GM12878 (cell line): ENCODE results near the gene UGT2A3. TPM values are rescaled to one million over a fixed set of nuclear protein-coding genes. Genes with fewer than 3 reads are reported as not detected.

Experiments
- ATAC-seq: fragments of 200-7000 bp; cut with Tn5 transposase; 3 replicates; pipeline ENCODE4 v1.9.1; 2020; ENCODE audit warnings: mild to moderate bottlenecking, moderate library complexity
- BruUV-seq: library from RNA; stranded (reverse); fragments of 400-500 nt; replicated peaks from 2 replicates; lab custom pipeline; 2021; lab: Mats Ljungman, UMichigan
- CTCF ChIA-PET: fragments of 300-600 bp; sonication (Branson Sonifier 250); formaldehyde crosslinking; extraction: SDS; loops from one replicate; lab custom pipeline; 2021; ENCODE audit warnings: inconsistent platforms; lab: Yijun Ruan, JAX
- POLR2A ChIA-PET: fragments of 350-600 bp; formaldehyde crosslinking; extraction: SDS; loops from one replicate; lab custom pipeline; 2021; ENCODE audit warnings: inconsistent platforms; lab: Charles Lee
- RAD21 ChIA-PET: fragments of 300-600 bp; sonication (Branson Sonifier 250); formaldehyde crosslinking; loops from one replicate; lab custom pipeline; 2023; ENCODE audit warnings: antibody characterized with exemption; ENCODE audit not compliant: unreplicated experiment; lab: Charles Lee
- SMC1A ChIA-PET: fragments of 300-600 bp; sonication (Branson Sonifier 250); formaldehyde crosslinking; loops from one replicate; lab custom pipeline; 2023; ENCODE audit not compliant: unreplicated experiment, uncharacterized antibody; lab: Charles Lee
- DNase-seq: peaks from one replicate; pipeline ENCODE4 v3.0.0-alpha.2; 2011; ENCODE audit warnings: low read depth, low spot score
- FAIRE-seq: peaks from 3 replicates; lab custom pipeline; 2011; peaks lifted over from hg19 to GRCh38; lab: Jason Lieb, UNC
- H2AFZ ChIP-seq: 2 replicates; pipeline ENCODE4 v1.6.0; 2011; ENCODE audit warnings: low read depth, low read length, control low read depth; ENCODE audit not compliant: control insufficient read depth
- H3K27ac ChIP-seq: 2 replicates; pipeline ENCODE4 v1.5.1; 2011; ENCODE audit warnings: control low read depth; ENCODE audit not compliant: control insufficient read depth, insufficient read depth
- H3K27me3 ChIP-seq, 2 experiments: replicated peaks in 1 of 2; 2 replicates each; pipeline versions ENCODE4 v1.6.0 to v1.6.1; 2011; ENCODE audit warnings: low read length in 1 of 2; ENCODE audit not compliant: control insufficient read depth in 2 of 2, insufficient read depth in 2 of 2
- H3K36me3 ChIP-seq, 2 experiments: 2 replicates each; pipeline ENCODE4 v1.5.1; 2011; ENCODE audit warnings: low read length in 1 of 2; ENCODE audit not compliant: control insufficient read depth in 2 of 2, insufficient read depth in 2 of 2
- H3K4me1 ChIP-seq: 2 replicates; pipeline ENCODE4 v1.6.1; 2011; ENCODE audit warnings: mild to moderate bottlenecking, low read length, moderate library complexity, mixed read lengths; ENCODE audit not compliant: control insufficient read depth, insufficient read depth
- H3K4me2 ChIP-seq: 2 replicates; pipeline ENCODE4 v1.6.0; 2011; ENCODE audit warnings: control low read depth; ENCODE audit not compliant: control insufficient read depth, insufficient read depth
- H3K4me3 ChIP-seq: fragments of 200-600 bp; sonication (generic); 2 replicates; pipeline ENCODE4 v1.5.1; 2016
- H3K79me2 ChIP-seq: 2 replicates; pipeline ENCODE4 v1.6.0; 2011; ENCODE audit warnings: low read length; ENCODE audit not compliant: control insufficient read depth, insufficient read depth
- H3K9ac ChIP-seq: 2 replicates; pipeline ENCODE4 v1.8.0; 2011; ENCODE audit warnings: low read length, control low read depth, mixed read lengths; ENCODE audit not compliant: control insufficient read depth, insufficient read depth
- H3K9me3 ChIP-seq: replicated peaks from 3 replicates; pipeline ENCODE4 v1.5.1; 2011; ENCODE audit warnings: mild to moderate bottlenecking, low read length; ENCODE audit not compliant: control insufficient read depth, insufficient read depth
- H4K20me1 ChIP-seq: 2 replicates; pipeline ENCODE4 v1.6.0; 2011; ENCODE audit not compliant: control insufficient read depth, insufficient read depth
- CHD2 ChIP-seq: IDR thresholded peaks from 2 replicates; pipeline ENCODE4 v1.6.1; 2011; ENCODE audit warnings: low read depth, low read length, improper control_type of control experiment, borderline replicate concordance
- CHD4 ChIP-seq: fragments of 200-600 bp; sonication (generic); IDR thresholded peaks from 2 replicates; pipeline ENCODE4 v1.6.1; 2016; ENCODE audit warnings: mild to moderate bottlenecking
- CREM ChIP-seq: IDR thresholded peaks from 2 replicates; pipeline ENCODE4 v1.6.1; 2014; ENCODE audit warnings: antibody characterized with exemption, low read depth
- GABPA ChIP-seq: IDR thresholded peaks from 2 replicates; pipeline ENCODE4 v1.6.1; 2014; ENCODE audit warnings: antibody characterized with exemption, low read depth, mild to moderate bottlenecking, inconsistent platforms
- PML ChIP-seq: IDR thresholded peaks from 2 replicates; pipeline ENCODE4 v1.6.1; 2012; ENCODE audit warnings: low read length, inconsistent platforms
- RAD51 ChIP-seq: fragments of 450-650 bp; IDR thresholded peaks from 2 replicates; pipeline ENCODE4 v1.6.1; 2016; ENCODE audit warnings: moderate library complexity, mild to moderate bottlenecking, inconsistent platforms
- SREBF1 ChIP-seq: IDR thresholded peaks from 2 replicates; pipeline ENCODE4 v1.6.1; 2012; ENCODE audit warnings: mild to moderate bottlenecking, low read length
- SRF ChIP-seq, 2 experiments: IDR thresholded peaks; 2 replicates each; pipeline ENCODE4 v1.6.1; 2011; ENCODE audit warnings: low read depth in 2 of 2, low read length in 2 of 2, mild to moderate bottlenecking in 1 of 2, moderate library complexity in 1 of 2
- SUPT20H ChIP-seq: IDR thresholded peaks from 2 replicates; pipeline ENCODE4 v1.6.1; 2011; ENCODE audit warnings: low read depth, mild to moderate bottlenecking, low read length, moderate library complexity, borderline replicate concordance; ENCODE audit not compliant: control insufficient read depth
- TCF3 ChIP-seq: IDR thresholded peaks from 2 replicates; pipeline ENCODE4 v1.6.1; 2012; ENCODE audit warnings: low read depth, mild to moderate bottlenecking, low read length, borderline replicate concordance; ENCODE audit not compliant: insufficient read depth
- USF2 ChIP-seq: IDR thresholded peaks from 2 replicates; pipeline ENCODE4 v1.6.1; 2011; ENCODE audit warnings: low read depth, low read length, improper control_type of control experiment, borderline replicate concordance
- WGBS: methylation state at CpG from one replicate; pipeline ENCODE4 v1.1.6; 2016; ENCODE audit warnings: low lambda C conversion rate; ENCODE audit not compliant: insufficient replicate concordance, insufficient coverage; ENCODE audit errors: missing lambda C conversion rate; 5-methylcytosine and 5-hydroxymethylcytosine counted together
- in situ Hi-C: fragments of 300-500 bp; cut with MboI; formaldehyde crosslinking; loops from 9 replicates; pipeline ENCODE4 v1.14.3; 2018; ENCODE audit warnings: mixed read lengths
- intact Hi-C: fragments of 100-400 bp; cut with micrococcal nuclease; formaldehyde crosslinking; loops from one replicate; pipeline ENCODE4 v1.14.2; 2022; ENCODE audit not compliant: unreplicated experiment
- polyA plus RNA-seq, 11 experiments: library from polyadenylated mRNA; depleted of rRNA in 4 of 11; unstranded in 6 of 11; stranded (reverse) in 5 of 11; fragments of >200 nt; fragmentation: Nextera tagmentation in 4 of 11; fragmentation: Illumina TruSeq in 1 of 11; extraction: Ambion mirVana in 4 of 11; extraction: Trizol in 1 of 11; gene quantifications; 1 replicate in 1 of 11; 2 replicates in 10 of 11; pipeline versions ENCODE4 v1.2.1 to v1.2.3, GENCODE V29; 2011 to 2016; ENCODE audit warnings: inconsistent platforms in 2 of 11, missing spikeins in 2 of 11, low read depth in 1 of 11
- total RNA-seq, 4 experiments: library from RNA; depleted of rRNA in 3 of 4; stranded (reverse); fragments of >200 nt in 3 of 4; fragmentation: Illumina TruSeq in 1 of 4; extraction: Trizol in 1 of 4; gene quantifications; 2 replicates each; pipeline versions ENCODE4 v1.2.1 to v1.2.3, GENCODE V29; 2013 to 2021

Gene UGT2A3
- total and polyA plus RNA-seq, 10 of the 15 experiments (the other 5 are each of a cell fraction or from before 2014, with no cell fraction given), result 0.04 to 0.18 (median 0.09) TPM; not detected in 2

GRCh38 chr4:68954126-68954525 lies 2.5 kb upstream of the UGT2A3 start:
- H3K79me2 ChIP-seq, result no peaks in the 10 kb centered on the region
- no peak for DNase-seq
- in situ Hi-C loops, result no loop called here
- H3K36me3 ChIP-seq, result no peaks in the 10 kb centered on the region
- H3K27ac ChIP-seq, result no peak overlapping the region
- H4K20me1 ChIP-seq, result no peaks in the 10 kb centered on the region
- ATAC-seq, result no peak
- CTCF ChIA-PET, result interaction anchor here (0.6 to 1.9 kb wide), 6 partner anchors 9 to 662 kb away, joined by 3 to 7 read pairs (median 3); no protein-coding TSS in a partner anchor
- H3K9me3 ChIP-seq, result no peaks in the 10 kb centered on the region
- no peak for FAIRE-seq
- no TSS peak for BruUV-seq
- H3K9ac ChIP-seq, result no peak overlapping the region
- H3K4me2 ChIP-seq, result no peak overlapping the region
- 17% methylated on average over 3 of the region's 3 CpGs for WGBS
- H3K4me3 ChIP-seq, result no peak overlapping the region
- POLR2A ChIA-PET, result interaction anchor here (0.9 kb wide), 1 partner anchor 48 kb away, joined by 3 read pairs; no protein-coding TSS in a partner anchor
- H3K4me1 ChIP-seq, result no peaks in the 10 kb centered on the region
- RAD21 ChIA-PET, result interaction anchor here (1.0 kb wide), 1 partner anchor 45 kb away, joined by 3 read pairs; no protein-coding TSS in a partner anchor
- H2AFZ ChIP-seq, result no peak overlapping the region
- SMC1A ChIA-PET, result interaction anchor here (0.7 to 1.8 kb wide), 15 partner anchors 9 to 687 kb away, joined by 3 to 9 read pairs (median 4); no protein-coding TSS in a partner anchor
- H3K27me3 ChIP-seq, result no peaks in the 10 kb centered on the region
- intact Hi-C loops, result no loop called here
- TF ChIP-seq SUPT20H, result no peak
- TF ChIP-seq SREBF1, result no peak
- TF ChIP-seq RAD51, result no peak
- TF ChIP-seq PML, result no peak
- TF ChIP-seq SRF (IDR thresholded peaks at IDR 0.05; ENCODE audit: low read depth in 2 of 2, low read length in 2 of 2), result no peak
- no peak for TF ChIP-seq CREM
- TF ChIP-seq CHD4, result no peak
- TF ChIP-seq TCF3, result no peak
- no peak for TF ChIP-seq CHD2
- TF ChIP-seq GABPA, result no peak
- TF ChIP-seq USF2, result no peak
